ENCODE results near the gene KRTAP20-1. TPM values are rescaled to one million over a fixed set of nuclear protein-coding genes. Genes with fewer than 3 reads are reported as not detected.

The KRTAP20-1 gene
- total and polyA plus RNA-seq, 8 donors, result not detected

DNA sequence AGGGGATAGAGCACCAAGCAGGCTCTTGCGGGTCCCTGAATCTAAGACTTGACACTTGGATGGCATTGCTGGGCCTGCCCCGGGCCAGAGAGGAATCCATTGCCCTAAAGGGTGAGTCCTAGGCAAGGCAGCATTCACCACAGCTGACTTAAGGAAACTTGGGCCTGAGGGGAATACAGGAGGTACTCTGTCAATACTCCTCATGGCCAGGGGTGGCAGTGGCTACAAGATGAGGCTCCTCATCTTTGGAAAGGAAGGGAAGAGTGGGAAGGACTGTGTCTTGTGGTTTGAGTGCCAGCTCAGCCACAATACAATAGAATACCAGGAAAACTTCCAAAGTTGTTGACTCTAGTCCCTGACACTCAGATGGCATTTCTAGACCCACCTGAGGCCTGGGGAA, 10.3 kb upstream of the KRTAP20-1 start:
- no peaks in the 10 kb centered on the region for H3K27me3 ChIP-seq
- no peak overlapping the region for H3K4me3 ChIP-seq
- no peak for ATAC-seq
- no peak for FAIRE-seq
- TF ChIP-seq, protein P1, sequence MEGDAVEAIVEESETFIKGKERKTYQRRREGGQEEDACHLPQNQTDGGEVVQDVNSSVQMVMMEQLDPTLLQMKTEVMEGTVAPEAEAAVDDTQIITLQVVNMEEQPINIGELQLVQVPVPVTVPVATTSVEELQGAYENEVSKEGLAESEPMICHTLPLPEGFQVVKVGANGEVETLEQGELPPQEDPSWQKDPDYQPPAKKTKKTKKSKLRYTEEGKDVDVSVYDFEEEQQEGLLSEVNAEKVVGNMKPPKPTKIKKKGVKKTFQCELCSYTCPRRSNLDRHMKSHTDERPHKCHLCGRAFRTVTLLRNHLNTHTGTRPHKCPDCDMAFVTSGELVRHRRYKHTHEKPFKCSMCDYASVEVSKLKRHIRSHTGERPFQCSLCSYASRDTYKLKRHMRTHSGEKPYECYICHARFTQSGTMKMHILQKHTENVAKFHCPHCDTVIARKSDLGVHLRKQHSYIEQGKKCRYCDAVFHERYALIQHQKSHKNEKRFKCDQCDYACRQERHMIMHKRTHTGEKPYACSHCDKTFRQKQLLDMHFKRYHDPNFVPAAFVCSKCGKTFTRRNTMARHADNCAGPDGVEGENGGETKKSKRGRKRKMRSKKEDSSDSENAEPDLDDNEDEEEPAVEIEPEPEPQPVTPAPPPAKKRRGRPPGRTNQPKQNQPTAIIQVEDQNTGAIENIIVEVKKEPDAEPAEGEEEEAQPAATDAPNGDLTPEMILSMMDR (IDR thresholded peaks at IDR 0.05), result no peak
- no peaks in the 10 kb centered on the region for H3K36me3 ChIP-seq
- H3K9me3 ChIP-seq, result no peaks in the 10 kb centered on the region
- H3K27ac ChIP-seq, result no peak overlapping the region
- no peaks in the 10 kb centered on the region for H3K4me1 ChIP-seq
- intact Hi-C loops (cut with DNase I), result no loop called here
- DNase-seq, result no peak
- WGBS, 2 donors, result 86 to 91% methylated on average over 2 of the region's 2 CpGs

DNA sequence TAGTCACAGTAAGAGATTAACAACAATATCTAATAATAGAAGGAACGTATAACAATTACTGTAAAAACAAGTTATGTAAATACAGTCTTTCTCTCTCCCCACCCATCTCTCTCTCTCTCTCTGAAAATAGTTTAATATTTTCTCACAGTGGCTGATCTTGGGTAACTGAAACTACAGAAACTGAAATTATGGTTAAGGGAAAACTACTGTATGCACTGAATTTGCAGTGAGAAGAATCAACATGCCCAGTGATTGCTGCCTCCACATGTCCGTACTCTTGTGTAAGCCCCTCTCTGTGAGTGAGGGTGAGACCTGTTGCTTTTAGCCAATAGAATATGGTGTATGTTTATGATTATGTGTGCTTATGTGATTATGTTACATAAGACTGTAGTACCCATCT, 4.1 kb upstream of the KRTAP20-1 start:
- ATAC-seq (no peak), FAIRE-seq (no peak), DNase-seq (no peak)
- Histone ChIP-seq H3K4me1 (no peaks in the 10 kb centered on the region), H3K4me3 (no peak overlapping the region), H3K9me3 (no peaks in the 10 kb centered on the region), H3K27ac (no peak overlapping the region), H3K27me3 (no peaks in the 10 kb centered on the region), H3K36me3 (no peaks in the 10 kb centered on the region)
- TF ChIP-seq, protein P1 (IDR thresholded peaks at IDR 0.05), result no peak
- WGBS, 2 donors, result 70% methylated on average over 2 of the region's 2 CpGs
- intact Hi-C loops (cut with DNase I), result no loop called here

DNA sequence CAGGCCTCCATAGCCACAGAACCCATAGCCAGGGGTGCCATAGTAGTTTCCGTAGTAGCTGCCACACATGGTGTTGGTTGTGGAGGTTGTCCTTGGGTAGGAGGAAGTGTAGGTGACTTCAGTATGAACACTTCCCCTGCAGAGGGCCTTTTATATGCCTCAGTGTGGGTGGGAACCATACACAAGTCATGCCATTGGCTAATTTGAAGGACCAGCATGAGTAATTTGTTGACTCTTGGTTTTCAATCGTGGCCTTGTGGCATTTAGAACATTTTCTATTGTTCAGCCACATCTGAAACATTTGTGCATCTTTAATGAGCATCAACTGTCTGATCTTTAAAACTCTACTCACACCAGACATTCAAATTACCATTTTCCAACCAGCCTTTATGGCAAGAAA, 2.4 kb upstream of the KRTAP20-1 start, which contains the start of gene KRTAP6-1:
Gene KRTAP6-1, minus strand, starts transcription at position 95 of the 400 bp plus-strand sequence. Its CDS starts 26 bp downstream, at position 69.
- H3K4me1 ChIP-seq, result no peaks in the 10 kb centered on the region
- 56 to 58% methylated on average over 2 of the region's 2 CpGs for WGBS, 2 donors
- TF ChIP-seq, protein P1 (IDR thresholded peaks at IDR 0.05), result no peak
- H3K9me3 ChIP-seq, result no peaks in the 10 kb centered on the region
- no peaks in the 10 kb centered on the region for H3K36me3 ChIP-seq
- DNase-seq (no peak), ATAC-seq (no peak), FAIRE-seq (no peak)
- H3K4me3 ChIP-seq, result no peak within 1 kb of the TSS
- H3K27ac ChIP-seq, result no peak within 1 kb of the TSS
- intact Hi-C loops (cut with DNase I), result no loop called here
- H3K27me3 ChIP-seq, result no peaks in the 10 kb centered on the region

DNA sequence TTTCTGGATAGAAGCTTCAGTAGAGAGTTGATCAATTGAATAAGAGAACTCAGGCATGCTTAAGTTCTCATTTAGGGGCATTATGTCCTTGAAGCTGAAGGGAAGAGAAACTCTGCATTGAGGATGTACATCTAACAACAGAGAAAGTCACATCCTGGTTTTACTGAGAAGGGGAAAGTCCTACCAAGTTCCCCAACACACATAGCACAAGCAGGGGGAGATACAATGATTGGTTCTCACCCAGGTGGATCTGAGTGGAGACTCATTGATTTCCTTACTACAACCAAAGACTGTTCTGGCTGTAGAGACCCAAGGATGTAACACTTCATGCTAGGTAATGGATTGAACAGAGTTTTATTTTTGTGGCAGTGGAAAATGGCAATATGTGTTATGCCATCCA, 1.0 kb upstream of the KRTAP20-1 start:
- intact Hi-C loops (cut with DNase I), result no loop called here
- Histone ChIP-seq H3K27me3 (no peaks in the 10 kb centered on the region), H3K4me1 (no peaks in the 10 kb centered on the region), H3K9me3 (no peaks in the 10 kb centered on the region), H3K4me3 (no peak overlapping the region), H3K36me3 (no peaks in the 10 kb centered on the region), H3K27ac (no peak overlapping the region)
- FAIRE-seq (no peak), ATAC-seq (no peak), DNase-seq (no peak)
- TF ChIP-seq, protein P1 (IDR thresholded peaks at IDR 0.05), result no peak

DNA sequence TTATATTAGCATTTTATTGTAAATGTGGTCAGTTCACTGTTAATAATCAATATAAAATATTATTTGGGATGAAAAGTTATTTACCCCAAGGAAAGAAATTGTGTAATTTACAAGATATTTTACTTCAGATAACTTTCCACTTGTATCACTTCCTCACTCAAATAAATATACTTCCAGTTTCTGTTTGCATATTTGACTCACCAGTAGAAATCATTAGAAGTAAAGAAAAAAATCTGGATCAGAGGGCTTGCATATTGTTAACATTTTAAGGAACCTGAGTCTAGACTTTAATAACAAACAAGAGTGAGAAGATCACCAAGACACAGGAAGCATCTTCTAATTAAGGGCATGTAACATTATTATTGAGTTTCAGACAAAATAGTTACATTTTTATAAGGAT, 3.9 kb downstream of the KRTAP20-1 start:
- TF ChIP-seq, protein P1 (IDR thresholded peaks at IDR 0.05), result no peak
- no peak for ATAC-seq
- H3K4me3 ChIP-seq, result no peak overlapping the region
- no peak overlapping the region for H3K27ac ChIP-seq
- no peaks in the 10 kb centered on the region for H3K4me1 ChIP-seq
- no peaks in the 10 kb centered on the region for H3K27me3 ChIP-seq
- no peak for DNase-seq
- H3K9me3 ChIP-seq, result no peaks in the 10 kb centered on the region
- FAIRE-seq, result no peak
- no peaks in the 10 kb centered on the region for H3K36me3 ChIP-seq
- intact Hi-C loops (cut with DNase I), result no loop called here
